Measurements from ENCODE around the gene UGT1A6. TPM values are rescaled to one million over a fixed set of nuclear protein-coding genes. Genes with fewer than 3 reads are reported as not detected.

The UGT1A6 gene
- polyA plus RNA-seq, 1 donor from 2014 or later: not detected

DNA sequence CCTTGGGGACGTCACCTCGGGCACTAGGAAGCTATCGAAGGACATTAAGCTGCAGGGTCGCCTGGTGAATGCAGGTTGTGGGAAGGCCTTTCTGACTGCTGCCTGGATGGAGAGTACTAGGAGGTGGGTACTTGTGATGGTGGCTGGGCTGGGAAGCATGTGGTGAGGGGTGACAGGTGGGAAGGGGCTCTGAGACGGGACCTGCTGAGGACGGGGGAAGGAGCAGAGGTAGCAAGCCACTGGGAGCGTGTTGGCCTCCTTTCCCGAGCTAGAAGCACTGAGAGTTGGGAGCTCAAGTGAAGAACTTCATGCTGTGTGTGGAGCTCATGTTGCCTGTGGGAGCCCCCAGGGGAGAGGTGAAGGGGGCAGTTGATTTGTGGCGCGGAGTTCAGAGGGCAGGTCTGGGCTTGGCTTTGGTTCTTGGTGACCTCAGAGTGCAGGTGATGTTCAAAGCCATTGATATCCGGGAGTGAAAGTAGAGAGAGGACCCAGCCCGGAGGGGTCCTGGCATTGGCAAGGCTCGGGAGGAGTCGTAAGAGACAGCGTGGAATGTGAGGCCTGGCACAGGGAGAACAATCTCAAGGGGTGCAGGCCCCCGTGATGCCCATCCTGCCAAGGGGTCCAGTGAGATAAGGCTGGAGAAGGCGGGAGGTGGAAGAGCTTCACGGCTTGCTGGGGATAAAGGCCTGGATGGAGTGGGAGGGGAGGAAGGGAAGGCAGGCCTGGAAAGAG is 98.6 kb downstream of the UGT1A6 start:
- peak overlapping the region in 1 of 3 donors; percentile 65 for H3K27ac Mint-ChIP-seq

DNA sequence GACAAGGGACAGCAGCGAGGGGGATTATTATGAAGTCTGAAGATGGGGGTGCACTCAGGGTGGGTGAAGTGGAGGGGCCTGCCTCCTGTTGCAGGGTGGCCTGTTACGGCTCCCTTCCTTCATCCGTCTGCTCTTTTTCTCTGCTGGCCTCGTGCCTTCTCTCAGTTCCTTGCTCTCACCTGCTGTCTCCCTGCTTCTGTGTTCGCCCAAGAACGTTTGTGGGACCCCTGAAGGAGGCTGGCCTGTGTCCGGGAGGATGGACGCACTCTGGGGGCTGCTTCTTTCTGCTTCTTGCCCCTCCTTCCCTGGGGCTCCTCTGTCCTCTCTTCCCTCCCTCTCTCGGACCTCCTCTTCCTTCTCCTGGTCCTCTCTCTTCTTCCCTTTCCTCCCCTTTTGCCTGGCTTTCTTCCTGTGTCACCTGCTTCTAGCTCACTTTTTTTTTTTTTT is 99.2 kb downstream of the UGT1A6 start:
- Mint-ChIP-seq H3K27ac (no peak overlapping the region), H3K36me3 (no peaks in the 10 kb centered on the region), H3K9me3 (no peaks in the 10 kb centered on the region), H3K4me3 (no peak overlapping the region), H3K27me3 (peaks cover 1% of the 10 kb centered on the region), H3K4me1 (no peaks in the 10 kb centered on the region)

More for the DNA sequence above, 98.6 kb downstream of the UGT1A6 start:
- Mint-ChIP-seq H3K27me3 (peaks cover 1% of the 10 kb centered on the region), H3K36me3 (no peaks in the 10 kb centered on the region), H3K9me3 (no peaks in the 10 kb centered on the region), H3K4me3 (no peak overlapping the region), H3K4me1 (no peaks in the 10 kb centered on the region)

DNA sequence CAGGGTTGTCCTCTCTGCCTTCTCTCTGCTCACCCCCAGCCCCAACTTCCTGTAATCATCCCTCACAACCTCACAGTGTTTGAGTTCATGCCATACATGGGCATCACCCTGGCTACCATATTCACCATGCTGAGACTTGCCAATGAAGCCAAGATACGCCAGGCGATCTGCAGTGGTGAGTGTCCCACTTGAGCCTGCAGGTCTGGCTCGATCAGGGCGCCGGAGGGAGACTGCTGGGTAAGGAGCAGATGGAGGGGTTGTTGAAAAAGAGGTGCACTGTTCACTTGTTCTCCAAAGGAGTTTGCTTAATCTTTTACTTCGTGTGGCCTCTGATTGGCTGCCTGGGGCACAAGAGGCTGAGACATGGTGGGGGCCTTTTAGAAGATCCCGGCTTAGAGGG is 100.0 kb downstream of the UGT1A6 start:
- Mint-ChIP-seq H3K4me1 (no peaks in the 10 kb centered on the region), H3K4me3 (no peak overlapping the region), H3K27me3 (peaks cover 1% of the 10 kb centered on the region), H3K27ac (no peak overlapping the region), H3K9me3 (no peaks in the 10 kb centered on the region), H3K36me3 (no peaks in the 10 kb centered on the region)

DNA sequence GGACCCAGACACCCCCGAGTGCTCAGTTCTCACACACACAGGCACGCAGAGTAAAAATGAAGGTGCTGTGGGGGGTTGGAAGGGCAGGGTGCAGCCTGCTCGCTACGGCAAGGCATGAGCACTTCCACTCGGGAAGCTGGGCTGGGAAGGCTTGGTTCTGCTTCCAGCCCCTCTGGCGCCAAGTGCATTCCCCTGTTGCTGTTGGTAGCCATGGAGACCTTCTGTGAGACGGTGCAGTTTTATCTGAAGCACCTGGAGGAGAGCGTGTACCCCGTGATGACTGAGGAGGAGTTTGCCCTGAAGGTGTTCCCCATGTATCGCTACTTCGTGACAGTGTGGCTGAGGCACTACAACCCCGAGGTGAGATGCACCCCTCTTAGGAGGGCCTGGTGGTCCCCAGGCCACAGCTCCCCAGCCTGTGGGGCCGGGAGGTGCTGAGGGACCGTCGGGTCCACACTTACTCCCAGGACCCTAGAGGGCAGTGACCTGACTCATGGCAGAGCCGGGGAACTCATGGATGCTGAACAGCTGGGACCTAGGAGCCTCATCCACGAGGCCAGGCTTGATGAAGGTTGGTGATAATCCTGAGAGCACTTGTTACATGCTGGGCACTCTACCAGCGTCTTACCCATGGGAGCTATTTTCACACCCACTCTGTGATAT is 100.9 kb downstream of the UGT1A6 start:
- no peak overlapping the region for H3K27ac Mint-ChIP-seq
- peaks cover 1% of the 10 kb centered on the region for H3K27me3 Mint-ChIP-seq
- H3K4me1 Mint-ChIP-seq: no peaks in the 10 kb centered on the region
- no peaks in the 10 kb centered on the region for H3K36me3 Mint-ChIP-seq
- H3K9me3 Mint-ChIP-seq: no peaks in the 10 kb centered on the region
- H3K4me3 Mint-ChIP-seq: no peak overlapping the region

DNA sequence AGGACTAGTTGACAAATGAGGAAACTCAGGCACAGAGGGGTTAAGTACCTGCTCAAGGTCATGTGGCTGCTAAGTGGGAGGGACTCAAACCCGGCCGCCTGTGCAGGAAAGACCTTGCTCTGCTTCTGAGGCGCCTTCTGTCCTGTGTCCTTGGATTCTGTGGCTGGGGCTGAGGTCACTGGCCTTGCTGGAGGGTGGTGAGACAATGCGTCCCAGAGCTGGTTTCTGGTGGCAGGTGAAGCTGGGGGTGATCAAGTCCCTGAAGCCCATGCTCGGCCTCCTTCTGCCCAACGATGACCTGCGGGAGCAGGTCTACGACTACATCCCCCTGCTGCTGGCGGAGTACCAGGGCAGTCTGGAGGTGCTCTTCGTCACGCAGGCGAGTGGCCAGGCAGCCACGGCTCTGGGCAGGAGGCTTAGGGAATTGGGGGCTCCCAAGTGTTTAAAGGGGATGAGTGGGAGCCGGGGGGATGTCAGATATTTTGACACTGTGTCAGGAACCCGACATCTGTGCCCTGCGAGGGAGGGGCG is 101.5 kb downstream of the UGT1A6 start:
- H3K36me3 Mint-ChIP-seq: no peaks in the 10 kb centered on the region
- H3K4me3 Mint-ChIP-seq: no peak overlapping the region
- no peaks in the 10 kb centered on the region for H3K9me3 Mint-ChIP-seq
- peaks cover 1% of the 10 kb centered on the region for H3K27me3 Mint-ChIP-seq
- H3K27ac Mint-ChIP-seq: no peak overlapping the region
- no peaks in the 10 kb centered on the region for H3K4me1 Mint-ChIP-seq

DNA sequence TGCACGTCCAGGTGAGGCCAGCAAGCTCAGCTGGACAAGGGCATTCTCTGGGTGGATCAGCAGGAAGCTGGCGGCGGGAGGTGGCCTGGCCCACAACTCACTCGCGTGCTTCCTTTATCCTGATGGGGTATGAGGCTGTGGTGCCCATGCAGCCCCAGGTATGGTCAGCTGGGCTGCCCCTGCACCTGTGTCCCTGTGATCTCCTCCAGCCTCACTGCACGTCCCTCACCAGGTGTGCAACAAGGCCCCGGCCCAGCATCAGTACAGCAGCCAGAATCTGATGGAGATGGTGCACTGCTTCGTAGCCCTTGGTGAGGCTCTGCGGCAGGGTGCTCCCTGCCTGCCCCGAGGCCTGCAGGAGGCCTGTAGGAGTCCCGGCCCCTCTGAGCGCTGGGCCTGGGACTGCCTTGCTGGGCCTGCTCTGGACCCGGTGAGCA is 103.1 kb downstream of the UGT1A6 start:
- Mint-ChIP-seq H3K4me1 (no peaks in the 10 kb centered on the region), H3K4me3 (no peak overlapping the region), H3K27me3 (peaks cover 1% of the 10 kb centered on the region), H3K9me3 (no peaks in the 10 kb centered on the region), H3K27ac (no peak overlapping the region), H3K36me3 (no peaks in the 10 kb centered on the region)

DNA sequence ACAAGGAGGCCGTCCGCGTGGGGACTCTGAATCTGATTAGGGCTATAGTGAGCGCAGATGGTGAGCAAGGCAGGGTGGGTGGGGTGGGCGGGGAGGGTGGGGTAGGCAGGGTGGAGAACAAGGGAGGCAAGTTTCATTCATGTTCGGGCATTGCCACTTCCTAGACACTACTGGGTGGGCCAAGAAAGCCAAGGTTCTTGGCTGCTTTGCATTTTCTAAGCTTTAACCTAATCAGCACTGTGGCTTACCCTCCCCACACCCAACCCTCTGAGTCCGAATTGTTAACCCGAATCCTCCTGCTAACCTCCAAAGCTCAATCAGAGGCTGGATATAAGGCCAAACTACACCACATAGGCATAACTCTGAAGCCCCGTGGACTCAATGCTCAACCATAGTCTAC is 103.6 kb downstream of the UGT1A6 start:
- Mint-ChIP-seq H3K9me3 (no peaks in the 10 kb centered on the region), H3K36me3 (no peaks in the 10 kb centered on the region)

DNA sequence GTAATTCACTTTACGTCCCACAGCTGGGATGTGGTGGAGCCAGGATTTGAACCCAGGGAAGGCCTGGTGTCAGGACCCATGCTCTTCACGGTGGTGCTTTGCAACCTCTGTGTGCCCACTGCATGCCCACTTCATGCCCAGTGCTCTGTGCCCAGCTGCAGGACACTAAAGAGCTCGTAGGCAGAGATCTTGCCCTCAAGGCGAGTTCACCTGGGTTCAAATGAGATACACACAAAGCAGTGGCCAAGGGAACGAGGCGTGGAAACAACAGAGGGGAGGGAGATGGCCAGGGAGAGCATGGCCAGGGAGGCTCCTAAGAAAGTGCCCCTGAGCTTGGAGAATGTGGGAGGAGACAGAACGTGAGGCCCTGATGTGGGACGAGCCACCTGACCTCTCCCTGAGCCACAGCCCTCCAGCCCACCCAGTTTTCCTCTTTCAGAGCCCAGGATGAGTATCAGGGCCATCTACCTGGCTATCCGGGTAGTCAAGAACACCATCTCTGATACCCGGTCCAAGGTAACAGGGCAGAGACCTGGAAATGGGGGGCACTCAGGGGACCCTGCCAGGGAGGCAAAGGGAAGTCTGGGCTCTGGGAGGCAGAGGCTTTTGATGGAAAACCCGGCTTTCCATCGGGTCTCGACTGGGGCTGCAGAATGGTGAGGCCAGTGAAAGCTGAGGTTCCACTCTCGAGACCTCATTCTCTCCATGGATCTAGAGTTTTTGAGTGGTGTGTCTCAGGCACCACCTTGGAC is 105.8 kb downstream of the UGT1A6 start:
- H3K27me3 Mint-ChIP-seq: peaks cover 5% of the 10 kb centered on the region
- H3K27ac Mint-ChIP-seq: no peak overlapping the region
- H3K4me1 Mint-ChIP-seq: no peaks in the 10 kb centered on the region
- no peaks in the 10 kb centered on the region for H3K9me3 Mint-ChIP-seq
- no peaks in the 10 kb centered on the region for H3K36me3 Mint-ChIP-seq
- H3K4me3 Mint-ChIP-seq: no peak overlapping the region

More for the DNA sequence above, 103.6 kb downstream of the UGT1A6 start:
- no peak overlapping the region for H3K4me3 Mint-ChIP-seq
- peaks cover 1% of the 10 kb centered on the region for H3K27me3 Mint-ChIP-seq
- no peaks in the 10 kb centered on the region for H3K4me1 Mint-ChIP-seq
- H3K27ac Mint-ChIP-seq: no peak overlapping the region

DNA sequence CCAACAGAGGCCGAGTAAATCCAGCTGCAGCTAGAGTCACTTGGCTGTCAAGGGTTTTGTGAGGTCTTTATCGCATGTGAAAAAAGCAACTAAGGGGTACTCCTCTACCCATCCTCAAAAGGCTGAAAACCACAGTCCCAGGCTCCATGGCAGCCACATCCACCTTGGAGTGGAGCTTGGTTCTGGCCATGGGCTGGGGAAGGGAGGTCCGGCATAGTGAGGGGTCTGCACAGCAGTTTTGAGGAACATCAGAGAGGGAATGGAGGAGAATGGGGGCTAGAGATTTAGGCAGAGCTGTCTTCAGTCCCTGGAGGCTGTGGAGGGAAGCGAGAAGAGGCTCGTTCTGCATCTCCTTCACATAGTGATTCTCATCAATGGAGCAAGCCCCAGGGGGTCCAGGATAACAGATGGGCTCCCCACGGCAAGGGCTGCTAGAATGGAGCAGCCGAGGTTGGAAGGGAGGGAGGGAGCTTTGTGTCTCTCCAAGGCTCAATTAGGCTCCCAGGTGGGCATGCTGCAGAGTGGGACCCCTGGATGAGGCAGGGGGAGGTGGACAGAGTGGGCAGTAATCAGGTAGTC is 106.5 kb downstream of the UGT1A6 start:
- H3K4me1 Mint-ChIP-seq: no peaks in the 10 kb centered on the region
- H3K9me3 Mint-ChIP-seq: no peaks in the 10 kb centered on the region
- H3K4me3 Mint-ChIP-seq: no peak overlapping the region
- H3K27me3 Mint-ChIP-seq: peaks cover 7% of the 10 kb centered on the region
- H3K27ac Mint-ChIP-seq: no peak overlapping the region
- H3K36me3 Mint-ChIP-seq: no peaks in the 10 kb centered on the region

DNA sequence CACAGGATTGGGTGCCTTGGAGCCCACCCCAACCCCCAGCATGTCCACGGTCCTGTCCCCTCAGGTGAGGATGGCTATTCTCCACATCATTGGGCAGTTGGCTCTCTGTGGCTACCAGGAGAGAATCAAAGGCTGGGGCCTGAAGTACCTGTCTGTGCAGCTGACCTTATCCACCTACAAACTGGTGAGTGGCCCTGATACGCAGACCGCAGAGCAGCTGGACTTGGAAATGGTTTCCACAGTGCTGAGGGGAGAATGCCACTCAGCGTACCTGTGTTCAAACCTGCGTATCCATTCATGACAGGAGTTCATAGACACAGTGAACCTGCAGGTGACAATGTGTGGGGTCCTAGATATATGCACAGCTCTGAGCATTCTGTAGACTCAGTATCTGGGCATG is 107.0 kb downstream of the UGT1A6 start:
- Mint-ChIP-seq H3K27me3 (peaks cover 10% of the 10 kb centered on the region), H3K4me1 (no peaks in the 10 kb centered on the region), H3K36me3 (no peaks in the 10 kb centered on the region), H3K27ac (no peak overlapping the region), H3K9me3 (no peaks in the 10 kb centered on the region), H3K4me3 (no peak overlapping the region)

DNA sequence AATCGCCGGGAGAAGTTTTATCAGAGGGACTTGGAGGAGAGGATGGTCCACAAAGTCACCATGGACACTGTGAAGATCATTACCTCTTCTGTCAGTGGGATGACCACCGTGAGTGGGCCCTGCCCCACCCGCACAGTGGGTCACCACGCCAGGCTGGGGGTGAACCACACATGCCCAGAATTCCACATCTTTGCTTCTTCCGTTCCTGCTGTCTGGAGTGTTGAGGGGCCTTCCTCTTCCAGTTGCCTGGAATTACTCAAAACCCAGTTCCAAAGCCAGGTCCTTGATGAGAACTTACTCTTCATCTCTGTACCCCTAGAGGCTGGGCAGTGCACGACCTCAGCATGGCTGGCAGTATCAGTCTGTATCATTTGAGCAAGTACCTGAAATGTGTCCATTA is 107.5 kb downstream of the UGT1A6 start:
- no peaks in the 10 kb centered on the region for H3K36me3 Mint-ChIP-seq

DNA sequence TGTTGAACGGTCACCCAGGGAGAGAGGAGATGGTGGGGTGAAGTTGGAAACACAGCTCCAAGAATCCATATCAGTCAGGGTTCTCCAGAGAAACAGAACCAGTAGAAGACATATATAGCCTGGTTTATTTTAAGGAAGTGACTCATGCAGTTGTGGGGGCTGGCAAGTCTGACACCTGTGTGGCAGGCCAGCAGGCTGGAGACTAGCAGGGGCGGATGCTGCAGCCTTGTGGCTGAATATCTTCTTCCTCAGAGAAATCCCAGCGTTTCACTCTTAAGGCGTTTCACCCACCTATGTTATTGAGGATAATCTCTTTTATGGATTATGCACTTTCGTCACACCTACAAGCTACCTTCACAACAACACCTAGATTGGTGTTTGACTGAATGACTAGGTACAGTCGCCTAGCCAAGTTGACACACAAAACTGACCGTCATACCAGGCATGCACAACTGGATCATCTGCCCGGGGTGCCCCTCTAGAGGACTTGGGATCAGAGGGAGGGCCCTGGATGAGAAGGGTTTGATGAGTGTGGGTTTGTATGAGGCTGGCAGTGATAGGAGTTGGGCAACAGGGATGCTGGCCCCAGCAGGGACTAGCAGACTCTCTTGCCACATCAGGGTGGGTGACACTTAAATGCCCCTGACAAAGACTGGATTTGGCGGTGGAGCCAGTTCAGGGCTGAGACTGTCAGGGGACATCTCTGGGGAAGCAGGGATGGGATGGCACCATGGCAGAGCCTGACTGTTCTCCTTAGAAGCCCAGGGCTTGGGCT is 108.9 kb downstream of the UGT1A6 start:
- peaks cover 11% of the 10 kb centered on the region for H3K27me3 Mint-ChIP-seq
- H3K9me3 Mint-ChIP-seq: no peaks in the 10 kb centered on the region
- H3K4me3 Mint-ChIP-seq: no peak overlapping the region
- no peaks in the 10 kb centered on the region for H3K36me3 Mint-ChIP-seq
- no peaks in the 10 kb centered on the region for H3K4me1 Mint-ChIP-seq
- no peak overlapping the region for H3K27ac Mint-ChIP-seq

More for the DNA sequence above, 107.5 kb downstream of the UGT1A6 start:
- Mint-ChIP-seq H3K27ac (no peak overlapping the region), H3K27me3 (peaks cover 11% of the 10 kb centered on the region), H3K9me3 (no peaks in the 10 kb centered on the region), H3K4me3 (no peak overlapping the region), H3K4me1 (no peaks in the 10 kb centered on the region)

DNA sequence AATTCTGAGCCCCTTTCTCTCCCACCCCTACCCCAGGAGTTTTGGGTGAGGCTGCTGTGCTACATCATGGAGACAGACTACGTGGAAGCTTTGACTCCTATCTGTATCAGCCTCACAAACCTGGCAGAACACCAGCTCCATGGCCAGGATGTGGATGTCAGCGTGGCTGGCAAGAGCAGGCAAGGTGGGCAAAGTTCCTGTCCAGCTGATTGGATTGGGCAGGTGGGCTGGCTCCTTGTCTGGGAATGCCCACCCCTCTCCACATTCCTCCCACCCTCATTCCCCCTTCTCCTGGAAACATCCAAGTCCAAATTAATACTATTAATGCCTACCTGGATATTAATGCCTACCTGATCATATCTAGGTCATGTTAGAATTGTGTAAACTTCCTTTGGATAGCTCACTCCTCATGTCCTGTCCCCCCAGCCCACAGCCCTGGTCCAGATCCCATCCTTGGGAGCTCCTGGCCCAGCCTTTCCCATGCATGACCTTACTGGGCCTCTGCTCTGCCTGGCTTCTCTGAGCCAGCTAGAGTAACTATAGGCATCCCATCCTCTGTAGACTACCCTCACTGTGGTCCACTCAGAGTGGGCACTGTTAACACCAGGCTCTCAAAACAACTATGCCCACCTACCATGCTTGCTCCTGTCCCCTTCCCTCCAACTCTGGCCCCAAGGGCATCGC is 109.6 kb downstream of the UGT1A6 start:
- peak overlapping the region in 1 of 3 donors; percentile 20 for H3K27ac Mint-ChIP-seq
- H3K36me3 Mint-ChIP-seq: no peaks in the 10 kb centered on the region
- no peak overlapping the region for H3K4me3 Mint-ChIP-seq
- H3K27me3 Mint-ChIP-seq: peaks cover 11% of the 10 kb centered on the region
- no peaks in the 10 kb centered on the region for H3K4me1 Mint-ChIP-seq
- no peaks in the 10 kb centered on the region for H3K9me3 Mint-ChIP-seq
